HCT116 (cell line): ENCODE measurements around the gene SUSD4.

ENCODE experiments used
- CTCF ChIP-seq, 3 experiments: fragments of 200-600 bp in 1 of 3; sonication (generic) in 1 of 3; IDR thresholded peaks in 2 of 3; conservative IDR thresholded peaks in 1 of 3; 2 replicates each; pipeline ENCODE4 v1.5.1; 2012 to 2017; ENCODE audit warnings: low read depth in 2 of 3, low read length in 2 of 3, antibody characterized with exemption in 1 of 3, borderline replicate concordance in 1 of 3, control low read depth in 1 of 3, mild to moderate bottlenecking in 1 of 3, mixed read lengths in 1 of 3, mixed run types in 1 of 3, moderate library complexity in 1 of 3; ENCODE audit not compliant: insufficient read depth in 1 of 3
- EZH2phosphoT487 ChIP-seq: fragments of 200-600 bp; IDR thresholded peaks from 2 replicates; pipeline ENCODE4 v1.6.1; 2018; ENCODE audit warnings: antibody characterized with exemption, borderline replicate concordance
- POLR2A ChIP-seq: IDR thresholded peaks from 2 replicates; pipeline ENCODE4 v1.7.0; 2011; ENCODE audit warnings: borderline replicate concordance; ENCODE audit not compliant: insufficient read depth, insufficient read length; ENCODE audit errors: extremely low read depth

GRCh38 chr1:223240122-223240521 lies 123.9 kb downstream of the SUSD4 start:
- no peak for TF ChIP-seq EZH2phosphoT487
- TF ChIP-seq POLR2A: no peak
- TF ChIP-seq CTCF (IDR thresholded peaks at IDR 0.05 in 2 of 3, conservative IDR thresholded peaks at IDR 0.05 in 1 of 3; ENCODE audit: borderline replicate concordance in 1 of 3, insufficient read depth in 1 of 3, low read depth in 2 of 3, low read length in 2 of 3): no peak
